Suprapubic skin (tissue), 3 donors: Measurements from ENCODE around the gene LSM5.

ENCODE experiments used
- CTCF ChIP-seq, 2 donors: fragments of 200-600 bp in 1 of 2; fragments of 450-650 bp in 1 of 2; sonication (generic) in 1 of 2; IDR thresholded peaks; one replicate each; pipeline ENCODE4 v1.5.1; 2016 to 2019; ENCODE audit warnings: antibody characterized with exemption in 2 of 2, mild to moderate bottlenecking in 1 of 2, moderate library complexity in 1 of 2
- POLR2A ChIP-seq, 2 donors: fragments of 450-650 bp; IDR thresholded peaks; one replicate each; pipeline ENCODE4 v1.6.1; 2017; ENCODE audit warnings: antibody characterized with exemption in 2 of 2, mild to moderate bottlenecking in 2 of 2, moderate library complexity in 2 of 2

GRCh38 chr7:32513210-32513609, 23.0 kb upstream of the LSM5 start:
- TF ChIP-seq POLR2A (IDR thresholded peaks at IDR 0.05) (no peak), CTCF (IDR thresholded peaks at IDR 0.05) (no peak)
